ENCODE data around the gene SLC16A5. TPM values are rescaled to one million over a fixed set of nuclear protein-coding genes. Genes with fewer than 3 reads are reported as not detected.

Gene SLC16A5
- total RNA-seq, 1 experiment from 2014 or later = 17.1 TPM

- no peaks in the 10 kb centered on the region for H3K27me3 Mint-ChIP-seq (ENCODE audit: low read depth)
- H3K4me2 ChIP-seq (ENCODE audit: insufficient read depth, insufficient read length, low read length) = peak overlapping the region; percentile 49
- no peak overlapping the region for H4K5ac ChIP-seq (ENCODE audit: insufficient read length, low read depth, low read length)
Observed at GRCh38 chr17:75086496-75087181, 1.1 kb upstream of the SLC16A5 start.

More at GRCh38 chr17:75086496-75087181, 1.1 kb upstream of the SLC16A5 start:
- WGBS (ENCODE audit: extremely low coverage, insufficient read length, low lambda C conversion rate) = no CpG with 5 or more reads among the region's 15 CpGs
- no peak overlapping the region for H2BK5ac ChIP-seq (ENCODE audit: insufficient read length, low read length)
- H3T11ph ChIP-seq (ENCODE audit: low read length) = no peak overlapping the region
- H3K18ac ChIP-seq (ENCODE audit: insufficient read length, low read depth, low read length) = no peak overlapping the region
- no peak overlapping the region for H2BK15ac ChIP-seq (ENCODE audit: low read depth, low read length)
- no peaks in the 10 kb centered on the region for H3K27me3 ChIP-seq (ENCODE audit: insufficient read depth, low read length)
- H3K79me1 ChIP-seq (ENCODE audit: insufficient read depth, low read depth, low read length, poor library complexity, severe bottlenecking) = no peaks in the 10 kb centered on the region
- H3K4ac ChIP-seq (ENCODE audit: low read depth, low read length) = no peak overlapping the region
- no peak overlapping the region for H2BK12ac ChIP-seq (ENCODE audit: insufficient read length, low read depth, low read length)
- H3K14ac ChIP-seq (ENCODE audit: insufficient read depth, low read length) = no peak overlapping the region
- TF ChIP-seq, protein P1, sequence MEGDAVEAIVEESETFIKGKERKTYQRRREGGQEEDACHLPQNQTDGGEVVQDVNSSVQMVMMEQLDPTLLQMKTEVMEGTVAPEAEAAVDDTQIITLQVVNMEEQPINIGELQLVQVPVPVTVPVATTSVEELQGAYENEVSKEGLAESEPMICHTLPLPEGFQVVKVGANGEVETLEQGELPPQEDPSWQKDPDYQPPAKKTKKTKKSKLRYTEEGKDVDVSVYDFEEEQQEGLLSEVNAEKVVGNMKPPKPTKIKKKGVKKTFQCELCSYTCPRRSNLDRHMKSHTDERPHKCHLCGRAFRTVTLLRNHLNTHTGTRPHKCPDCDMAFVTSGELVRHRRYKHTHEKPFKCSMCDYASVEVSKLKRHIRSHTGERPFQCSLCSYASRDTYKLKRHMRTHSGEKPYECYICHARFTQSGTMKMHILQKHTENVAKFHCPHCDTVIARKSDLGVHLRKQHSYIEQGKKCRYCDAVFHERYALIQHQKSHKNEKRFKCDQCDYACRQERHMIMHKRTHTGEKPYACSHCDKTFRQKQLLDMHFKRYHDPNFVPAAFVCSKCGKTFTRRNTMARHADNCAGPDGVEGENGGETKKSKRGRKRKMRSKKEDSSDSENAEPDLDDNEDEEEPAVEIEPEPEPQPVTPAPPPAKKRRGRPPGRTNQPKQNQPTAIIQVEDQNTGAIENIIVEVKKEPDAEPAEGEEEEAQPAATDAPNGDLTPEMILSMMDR (conservative IDR thresholded peaks at IDR 0.05) = no peak
- Mint-ChIP-seq H3K36me3 (ENCODE audit: insufficient read depth in 1 of 3, low read depth in 3 of 3) (peaks cover 0 to 4% (median 2%) of the 10 kb centered on the region in 3 experiments; a peak in 4 of 7 replicates), H3K4me1 (peaks cover 58% of the 10 kb centered on the region in 2 experiments), H3K4me3 (peak overlapping the region; percentile 63 to 79), H3K9me3 (no peaks in the 10 kb centered on the region), H3K27ac (peak overlapping the region; percentile 21 to 96 (median 50))
- no peaks in the 10 kb centered on the region for H3K9me3 ChIP-seq (ENCODE audit: control insufficient read depth, low read depth, low read length)
- no peak overlapping the region for H2BK120ac ChIP-seq (ENCODE audit: low read depth, low read length, poor library complexity, severe bottlenecking)
- peak; percentile 58 for DNase-seq
- H3K4me1 ChIP-seq (ENCODE audit: insufficient read depth, low read length) = peaks cover 13% of the 10 kb centered on the region; the same call in 1 of the 2 replicates
- no peak overlapping the region for H3K56ac ChIP-seq (ENCODE audit: insufficient read length, low read depth, low read length)
- H3K27ac ChIP-seq (ENCODE audit: insufficient read length, low read depth, low read length) = no peak overlapping the region
- no peaks in the 10 kb centered on the region for H4K20me1 ChIP-seq (ENCODE audit: control insufficient read depth, insufficient read depth, insufficient read length)
- H2AFZ ChIP-seq (ENCODE audit: low read length) = no peak overlapping the region
- no peak overlapping the region for H4K91ac ChIP-seq (ENCODE audit: insufficient read length, low read depth, low read length)
- H2AK5ac ChIP-seq (ENCODE audit: insufficient read length, low read length) = no peak overlapping the region
- H3K79me2 ChIP-seq (ENCODE audit: insufficient read depth, low read length) = no peaks in the 10 kb centered on the region
- H3K9ac ChIP-seq (ENCODE audit: extremely low read depth, insufficient read length, low read length) = no peak overlapping the region
- no peak overlapping the region for H2BK20ac ChIP-seq (ENCODE audit: low read depth, low read length, poor library complexity, severe bottlenecking)
- no peak overlapping the region for H3K23ac ChIP-seq (ENCODE audit: insufficient read length, low read depth, low read length)
- H4K8ac ChIP-seq (replicated peaks; ENCODE audit: insufficient read length, low read depth, low read length) = no peak overlapping the region
- H3K23me2 ChIP-seq (ENCODE audit: insufficient read length, low read depth, low read length, poor library complexity, severe bottlenecking) = peaks cover 7% of the 10 kb centered on the region
